Heart left ventricle (tissue), 16 donors: Measurements from ENCODE around the gene NKAIN2. TPM values are rescaled to one million over a fixed set of nuclear protein-coding genes. Genes with fewer than 3 reads are reported as not detected.

Experiments used
- ATAC-seq, 4 donors: fragments of 200-7000 bp; cut with Tn5 transposase; one replicate each; pipeline ENCODE4 v1.9.1; 2020 to 2022; ENCODE audit warnings: moderate library complexity in 4 of 4, mild to moderate bottlenecking in 3 of 4, moderate number of reproducible peaks in 1 of 4
- DNase-seq, 5 donors: peaks; one replicate each; pipeline ENCODE4 v3.0.0-alpha.2; 2020
- H3K27ac ChIP-seq, 12 donors: fragments of 200-600 bp; sonication (generic) in 4 of 12; one replicate each; pipeline versions ENCODE4 v1.5.0 to v1.8.0; 2016 to 2022; ENCODE audit warnings: mild to moderate bottlenecking in 2 of 12
- H3K27me3 ChIP-seq, 9 donors: fragments of 200-600 bp; sonication (generic) in 2 of 9; one replicate each; pipeline versions ENCODE4 v1.5.1 to v1.8.0; 2016 to 2022; ENCODE audit warnings: mild to moderate bottlenecking in 3 of 9
- H3K36me3 ChIP-seq, 9 donors: fragments of 200-600 bp; sonication (generic) in 2 of 9; one replicate each; pipeline versions ENCODE4 v1.5.0 to v1.8.0; 2018 to 2022; ENCODE audit warnings: mild to moderate bottlenecking in 2 of 9
- H3K4me1 ChIP-seq, 12 donors: fragments of 200-600 bp; sonication (generic) in 4 of 12; one replicate each; pipeline versions ENCODE4 v1.5.0 to v1.8.0; 2016 to 2022; ENCODE audit warnings: mild to moderate bottlenecking in 3 of 12
- H3K4me3 ChIP-seq, 12 donors: fragments of 200-600 bp; sonication (generic) in 4 of 12; one replicate each; pipeline versions ENCODE4 v1.5.0 to v1.8.0; 2017 to 2022; ENCODE audit warnings: mild to moderate bottlenecking in 9 of 12, moderate library complexity in 4 of 12
- H3K9me3 ChIP-seq, 12 donors: fragments of 200-600 bp; sonication (generic) in 4 of 12; one replicate each; pipeline versions ENCODE4 v1.5.0 to v1.8.0; 2016 to 2022; ENCODE audit warnings: mild to moderate bottlenecking in 1 of 12
- CTCF ChIP-seq, 12 donors: fragments of 200-600 bp; sonication (generic) in 4 of 12; IDR thresholded peaks; one replicate each; pipeline versions ENCODE4 v1.5.0 to v1.8.0; 2018 to 2022; ENCODE audit warnings: antibody characterized with exemption in 12 of 12, mild to moderate bottlenecking in 5 of 12
- POLR2A ChIP-seq, 2 donors: fragments of 450-650 bp; IDR thresholded peaks; one replicate each; pipeline ENCODE4 v1.6.1; 2017; ENCODE audit warnings: antibody characterized with exemption in 2 of 2, mild to moderate bottlenecking in 2 of 2, moderate library complexity in 2 of 2
- WGBS, 4 donors: extraction: QIAGEN DNeasy Blood & Tissue Kit in 2 of 4; methylation state at CpG; one replicate each; pipeline versions ENCODE4 v1.1.5 to v1.1.7; 2013 to 2018; 5-methylcytosine and 5-hydroxymethylcytosine counted together
- intact Hi-C, 10 donors: fragments of 100-400 bp; cut with DNase I; formaldehyde crosslinking; loops; one replicate each; pipeline versions ENCODE4 v1.11.1 to v1.14.2; 2022
- polyA plus RNA-seq, 2 donors: library from polyadenylated mRNA; stranded (reverse); fragments of 200-250 nt; gene quantifications; one replicate each; pipeline ENCODE4 v1.2.3, GENCODE V29; 2013
- total RNA-seq, 9 donors: library from RNA; depleted of rRNA in 2 of 9; stranded (reverse); fragments of >200 nt in 2 of 9; fragmentation: NEBNext Ultra II Directional in 3 of 9; extraction: Animal tissue kit (Norgen Biotek cat#: 25700) in 3 of 9; gene quantifications; one replicate each; pipeline versions ENCODE4 v1.1.0 to v1.2.4, GENCODE V29; 2016 to 2023
- donor health status: ischemic (EF 13 %, LVEDD 7.1; RV severe dilation, severe dysfunction).
- donor health status: healthy with polysubstance abuse.
- donor health status: DM: no; HTN: yes; CAD: no.
- donor health status: DM: no; HTN: no; CAD: no.
- donor health status: ischemic (EF 25% LVEDD 6.9; RV normal size, moderate dysfunction).
- donor health status: ischemic (EF 25% LVEDD 5.7; RV mildly dilated, moderate dysfunction).
- donor health status: healthy.
- donor health status: DM: yes; HTN: yes; CAD: no.
- donor health status: ischemic (EF 35%, LVEDD 5.7; RV mildly dilated, moderate dysfunction).
- donor health status: nonischemic (EF 11% LVEDD 7.7; RV severe dilation, severe dysfunction).
- donor health status: DM: yes; HTN: yes; CAD: no.
- donor health status: PGD.
- donor health status: ischemic (EF 29% LVEDD 5.4; RV normal size, mild dysfunction).
- donor health status: nonischemic (EF 23%, LVEDD 6.1; RV moderate dilation, normal function).

NKAIN2 gene
- total and polyA plus RNA-seq, 11 donors: 0.19 to 0.83 (median 0.33) TPM; not detected in 2

- no peaks in the 10 kb centered on the region for H3K36me3 ChIP-seq
- WGBS, 4 donors: 25 to 38% (median 32%) methylated on average over 2 of the region's 2 CpGs
- H3K4me1 ChIP-seq: peaks cover 0 to 4% (median 0%) of the 10 kb centered on the region in 12 donors
- TF ChIP-seq POLR2A (IDR thresholded peaks at IDR 0.05) (no peak), CTCF (IDR thresholded peaks at IDR 0.05) (no peak)
- H3K4me3 ChIP-seq: no peak overlapping the region
- DNase-seq (no peak), ATAC-seq (no peak)
- no peaks in the 10 kb centered on the region for H3K9me3 ChIP-seq
- intact Hi-C loops: loop anchor here in 7 of 10 donors (2.0 to 10.0 kb wide), 4 partner anchors 162 to 166 kb away; partner anchors contain the start of gene NKAIN2 (in 6 of the 7)
- no peaks in the 10 kb centered on the region for H3K27me3 ChIP-seq
- H3K27ac ChIP-seq: no peak overlapping the region
These were observed 163.0 kb downstream of the NKAIN2 start for GRCh38 chr6:123966618-123967017.

GRCh38 chr6:123967905-123968304 lies 164.2 kb downstream of the NKAIN2 start:
- Histone ChIP-seq H3K36me3 (no peaks in the 10 kb centered on the region), H3K4me3 (no peak overlapping the region), H3K4me1 (peaks cover 0 to 4% (median 0%) of the 10 kb centered on the region in 12 donors), H3K9me3 (no peaks in the 10 kb centered on the region), H3K27me3 (no peaks in the 10 kb centered on the region), H3K27ac (no peak overlapping the region)
- TF ChIP-seq POLR2A (IDR thresholded peaks at IDR 0.05): no peak
- TF ChIP-seq CTCF (IDR thresholded peaks at IDR 0.05): no peak
- peak in 1 of 5 donors; percentile 34 for DNase-seq
- intact Hi-C loops: loop anchor here in 7 of 10 donors (2.0 to 10.0 kb wide), 4 partner anchors 163 to 167 kb away; partner anchors contain the start of gene NKAIN2 (in 6 of the 7)
- WGBS, 4 donors: 66 to 77% (median 71%) methylated on average over 6 of the region's 6 CpGs
- no peak for ATAC-seq

- Histone ChIP-seq H3K9me3 (peaks cover 0 to 4% (median 0%) of the 10 kb centered on the region in 12 donors), H3K36me3 (no peaks in the 10 kb centered on the region), H3K27me3 (no peaks in the 10 kb centered on the region), H3K4me1 (no peaks in the 10 kb centered on the region), H3K4me3 (no peak overlapping the region), H3K27ac (no peak overlapping the region)
- TF ChIP-seq CTCF (IDR thresholded peaks at IDR 0.05): no peak
- no peak for TF ChIP-seq POLR2A (IDR thresholded peaks at IDR 0.05)
- ATAC-seq: no peak
- intact Hi-C loops: no loop called here
- DNase-seq: no peak
These were observed 169.1 kb downstream of the NKAIN2 start for GRCh38 chr6:123972600-123973294.

GRCh38 chr6:123980311-123980710 lies 176.6 kb downstream of the NKAIN2 start:
- WGBS, 4 donors: 33 to 55% (median 47%) methylated on average over 2 of the region's 2 CpGs

More at GRCh38 chr6:123980311-123980710, 176.6 kb downstream of the NKAIN2 start:
- intact Hi-C loops: no loop called here
- ATAC-seq (peak in 1 of 4 donors; percentile 41), DNase-seq (no peak)
- Histone ChIP-seq H3K9me3 (peaks cover 0 to 3% (median 0%) of the 10 kb centered on the region in 12 donors), H3K27ac (no peak overlapping the region), H3K27me3 (no peaks in the 10 kb centered on the region), H3K36me3 (no peaks in the 10 kb centered on the region), H3K4me3 (no peak overlapping the region), H3K4me1 (no peaks in the 10 kb centered on the region)
- TF ChIP-seq CTCF (IDR thresholded peaks at IDR 0.05): no peak
- TF ChIP-seq POLR2A (IDR thresholded peaks at IDR 0.05): no peak
